Activated CD4-positive, alpha-beta T cell treated with anti-CD3 and anti-CD28 coated beads for 1 hour (primary cell): Measurements from ENCODE around the gene EZH1.

ENCODE experiments used
- DNase-seq: peaks from one replicate; pipeline ENCODE4 v3.0.0-alpha.2; 2020

EZH1 gene

DNA sequence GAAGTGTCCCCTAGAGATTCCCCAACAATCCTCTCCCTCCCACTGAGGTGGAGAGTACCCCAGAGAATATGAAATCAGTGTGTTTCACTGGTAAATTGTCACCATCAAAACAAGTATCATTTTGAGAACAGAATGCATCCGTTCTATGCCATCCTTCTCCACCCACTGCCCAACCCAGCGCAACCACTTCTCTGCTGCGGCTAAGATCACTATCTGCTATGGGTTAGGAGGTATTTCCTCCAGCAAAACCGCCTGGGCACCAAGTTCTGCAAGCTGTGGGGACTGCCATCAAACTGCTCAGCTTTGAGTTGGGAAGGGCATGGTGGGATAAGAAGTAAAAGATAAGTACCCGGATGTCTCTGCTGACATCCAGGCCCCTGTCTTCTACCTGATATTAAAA lies 38.1 kb downstream of the EZH1 start:
- DNase-seq = no peak

DNA sequence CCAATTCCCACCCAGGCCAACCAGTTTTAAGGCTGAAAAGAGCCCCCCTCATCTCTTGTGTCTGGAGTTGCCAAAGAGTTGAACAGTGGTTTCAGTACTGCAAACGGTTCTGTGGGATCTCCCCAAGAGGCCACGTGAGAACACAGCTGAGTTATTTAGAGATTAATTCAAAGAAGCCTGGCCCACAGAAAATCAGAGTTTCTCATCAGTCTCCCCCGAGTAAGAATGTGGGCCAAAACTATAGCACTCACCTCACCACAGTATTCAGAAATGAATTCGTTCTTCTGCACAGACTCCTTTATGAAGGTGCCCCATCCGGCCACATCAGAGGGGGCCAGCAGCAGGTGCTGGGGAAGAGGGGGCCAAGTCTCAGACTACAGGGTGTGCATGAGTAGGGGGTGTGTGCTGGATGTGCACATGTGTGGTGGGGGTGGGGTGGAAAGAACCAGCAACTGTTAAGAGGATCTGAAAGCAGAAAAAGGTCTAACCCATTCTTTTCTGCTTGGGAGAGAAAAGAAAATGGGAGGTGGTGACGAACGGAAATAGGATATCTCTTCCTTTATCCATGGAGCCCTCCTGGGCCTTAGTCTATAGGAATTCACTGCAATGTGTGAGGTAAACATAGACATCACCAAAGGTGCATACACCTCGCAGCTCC lies 39.9 kb downstream of the EZH1 start:
- no peak for DNase-seq

DNA sequence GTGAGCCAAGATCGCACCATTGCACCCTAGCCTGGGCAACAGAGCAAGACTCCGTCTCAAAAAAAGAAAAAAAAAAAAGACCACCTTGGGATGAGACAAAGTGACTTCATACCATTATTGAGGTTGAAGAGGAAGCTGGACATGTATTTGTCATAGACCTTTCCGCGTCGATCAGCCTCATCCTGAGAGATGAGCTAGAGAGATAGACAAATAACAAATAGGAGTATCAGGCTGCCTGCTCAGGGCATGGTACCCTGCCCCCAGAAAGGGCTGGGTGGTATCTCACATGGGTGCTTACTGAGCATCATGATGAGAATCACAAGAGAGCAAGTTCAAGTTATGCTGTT lies 40.4 kb downstream of the EZH1 start:
- no peak for DNase-seq

DNA sequence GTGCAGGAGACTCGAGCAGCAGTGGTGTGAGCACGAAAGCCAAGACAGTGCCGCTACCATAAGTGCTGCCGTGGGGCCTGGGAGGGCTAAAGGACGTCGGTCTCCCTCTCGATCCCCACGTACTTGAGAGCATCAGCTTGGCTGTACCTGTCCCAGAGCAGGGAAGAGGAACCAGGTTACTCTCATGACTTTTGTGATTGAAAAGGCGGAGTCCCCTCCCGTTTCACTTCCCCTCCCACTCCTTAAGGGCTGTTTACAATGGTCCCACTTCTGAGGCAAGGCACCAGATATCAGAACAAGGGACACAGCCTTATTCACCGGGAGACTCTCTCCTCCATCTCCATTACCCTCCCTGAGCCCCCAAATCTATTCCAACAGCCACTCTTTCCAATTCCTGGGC lies 42.4 kb downstream of the EZH1 start:
- DNase-seq = no peak

DNA sequence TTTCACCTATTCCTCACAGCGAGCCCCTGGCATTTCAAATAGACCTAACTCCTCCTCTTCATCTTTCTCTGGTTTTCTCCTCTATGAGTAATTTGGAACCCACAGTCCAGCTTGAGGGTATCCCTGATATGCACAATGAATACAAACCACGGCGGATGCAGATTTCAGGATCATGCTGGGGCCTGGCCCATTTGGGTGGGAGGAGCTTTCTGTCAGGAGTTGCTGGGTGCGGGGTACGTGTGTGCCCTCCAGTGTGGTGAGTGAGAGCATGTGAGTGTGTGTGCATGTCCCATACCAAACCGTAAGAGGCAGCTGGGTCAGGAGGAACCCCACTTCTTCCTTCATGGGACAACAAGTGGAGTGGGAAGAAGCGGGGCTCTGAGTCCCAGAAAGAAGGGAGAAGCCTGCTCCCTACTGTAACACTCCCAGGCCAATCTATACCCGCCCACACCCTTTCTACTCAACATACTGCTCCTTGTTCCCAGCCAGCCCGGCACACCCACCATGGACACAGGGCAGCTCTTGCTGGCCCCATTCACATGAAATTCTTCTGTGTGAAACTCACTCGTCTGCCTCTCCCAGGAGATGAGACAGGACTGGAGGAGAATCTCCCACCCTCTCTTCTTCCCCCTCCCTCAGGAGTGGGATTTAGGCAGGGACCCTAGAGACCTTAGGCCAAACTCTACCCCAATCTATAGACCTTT lies 44.1 kb downstream of the EZH1 start:
- no peak for DNase-seq

DNA sequence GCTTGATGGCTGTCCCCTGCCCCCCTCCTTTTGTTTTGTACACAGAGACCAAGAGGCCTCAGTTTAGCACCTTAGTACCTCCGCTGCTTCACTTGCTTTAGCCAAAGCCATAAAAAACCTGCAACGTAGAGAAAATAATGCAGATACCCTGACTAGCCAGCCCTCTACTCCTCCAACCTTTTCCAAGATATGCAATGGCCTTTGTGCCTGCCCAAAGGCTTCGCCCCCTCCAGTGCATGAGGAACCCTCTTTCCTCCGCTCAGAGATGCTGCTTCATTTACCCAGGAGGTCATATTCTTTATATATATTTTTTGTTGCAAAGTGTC lies 45.5 kb downstream of the EZH1 start:
- DNase-seq = no peak

DNA sequence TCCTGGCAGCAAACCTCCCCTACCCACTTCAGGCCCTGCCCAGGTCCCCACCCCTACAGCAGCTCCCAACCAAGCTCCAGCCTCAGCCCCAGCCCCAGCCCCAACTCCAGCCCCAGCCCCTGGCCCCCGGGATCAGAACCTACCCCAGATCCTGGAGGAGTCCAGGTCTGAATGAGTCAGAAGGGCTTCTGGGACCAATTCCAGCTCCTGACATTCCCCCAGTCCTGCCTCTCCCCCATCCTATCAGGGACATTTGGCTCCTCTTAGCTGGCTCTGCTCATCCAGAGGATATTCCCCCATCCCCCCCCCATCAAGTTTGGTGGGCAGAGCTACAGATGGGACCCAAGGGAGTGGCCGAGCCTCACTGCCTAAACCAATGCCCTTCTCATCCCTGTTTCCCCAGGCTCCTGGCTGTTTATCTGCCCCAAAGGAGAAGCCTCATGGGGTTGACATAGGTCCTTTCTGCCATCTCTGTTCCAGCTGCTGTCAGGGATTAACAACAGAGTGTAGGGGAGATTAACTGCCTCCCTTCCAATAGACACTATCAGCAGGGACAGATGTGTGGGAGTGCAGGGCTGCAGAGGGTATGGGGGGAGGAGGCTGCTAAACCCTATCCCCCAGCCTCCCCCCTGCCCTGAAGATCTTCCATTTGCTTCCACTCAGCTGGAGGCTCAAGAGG lies 46.0 kb downstream of the EZH1 start:
- DNase-seq = no peak

DNA sequence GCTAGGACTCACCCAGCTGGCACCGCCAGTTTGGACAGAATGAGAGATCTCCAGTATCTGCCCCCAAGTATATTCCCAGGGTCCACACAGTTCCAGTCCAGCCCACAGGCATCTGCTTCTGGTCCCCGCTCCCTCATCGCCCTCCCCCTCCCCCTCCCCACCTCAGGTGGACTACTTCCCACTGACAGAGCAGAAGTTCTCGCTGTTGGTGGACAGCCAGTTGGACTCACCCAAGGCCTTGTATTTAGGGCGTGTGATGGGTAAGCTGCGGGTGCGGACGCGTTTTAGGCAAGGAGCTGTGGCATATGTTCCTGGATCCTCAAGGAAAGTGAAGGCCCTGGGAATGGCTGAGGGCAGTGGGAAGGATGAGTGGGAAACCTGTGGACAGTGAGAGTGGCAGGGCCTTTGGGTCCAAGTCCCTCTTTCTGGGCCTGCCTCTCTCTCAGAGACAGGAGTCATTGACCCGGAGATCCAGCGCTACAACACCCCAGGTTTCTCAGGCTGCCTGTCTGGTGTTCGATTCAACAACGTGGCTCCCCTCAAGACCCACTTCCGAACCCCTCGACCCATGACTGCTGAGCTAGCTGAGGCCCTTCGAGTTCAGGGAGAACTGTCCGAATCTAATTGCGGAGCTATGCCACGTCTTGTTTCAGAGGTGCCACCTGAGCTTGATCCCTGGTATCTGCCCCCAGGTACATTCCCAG lies 47.6 kb downstream of the EZH1 start:
- DNase-seq = no peak

DNA sequence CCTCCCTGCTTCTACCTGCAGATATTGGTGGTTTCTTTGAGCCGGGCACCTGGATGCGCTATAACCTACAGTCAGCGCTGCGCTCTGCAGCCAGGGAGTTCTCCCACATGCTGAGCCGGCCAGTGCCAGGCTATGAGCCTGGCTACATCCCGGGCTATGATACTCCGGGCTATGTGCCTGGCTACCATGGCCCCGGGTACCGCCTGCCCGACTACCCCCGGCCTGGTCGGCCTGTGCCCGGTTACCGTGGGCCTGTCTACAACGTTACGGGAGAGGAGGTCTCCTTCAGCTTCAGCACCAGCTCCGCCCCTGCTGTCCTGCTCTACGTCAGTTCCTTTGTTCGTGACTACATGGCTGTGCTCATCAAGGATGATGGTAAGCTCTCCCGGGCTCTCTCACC lies 49.3 kb downstream of the EZH1 start:
- no peak for DNase-seq

DNA sequence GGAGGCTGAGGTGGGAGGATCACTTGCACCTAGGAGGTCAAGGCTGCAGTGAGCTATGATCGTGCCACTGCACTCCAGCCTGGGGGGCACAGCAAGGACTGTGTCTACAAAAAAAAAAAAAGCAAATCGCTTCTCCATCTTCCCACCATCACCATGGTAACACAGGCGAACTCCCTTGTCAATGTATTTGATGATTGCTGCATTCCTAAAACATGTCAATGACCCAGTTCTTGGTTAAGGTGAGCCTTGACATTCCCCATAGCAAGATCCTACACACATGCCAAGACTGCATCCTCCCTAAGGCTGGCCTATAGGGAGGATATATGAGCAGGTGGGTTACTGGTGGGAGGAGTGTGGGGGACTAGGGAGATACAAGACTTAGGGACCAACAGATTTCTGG lies 50.3 kb downstream of the EZH1 start:
- DNase-seq = no peak

DNA sequence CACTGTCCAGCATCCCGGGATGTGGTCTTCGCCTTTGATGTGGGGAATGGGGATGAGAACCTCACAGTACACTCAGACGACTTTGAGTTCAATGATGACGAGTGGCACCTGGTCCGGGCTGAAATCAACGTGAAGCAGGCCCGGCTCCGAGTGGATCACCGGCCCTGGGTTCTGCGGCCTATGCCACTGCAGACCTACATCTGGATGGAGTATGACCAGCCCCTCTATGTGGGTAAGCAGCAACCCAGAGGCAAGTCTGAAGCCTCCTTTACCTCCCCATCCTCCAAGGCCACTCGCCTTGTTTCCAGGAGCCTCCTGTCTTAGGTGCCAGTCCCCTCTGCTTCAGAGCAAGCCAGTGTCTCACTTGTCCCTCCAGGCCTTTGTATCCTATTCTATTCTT lies 52.4 kb downstream of the EZH1 start:
- no peak for DNase-seq

DNA sequence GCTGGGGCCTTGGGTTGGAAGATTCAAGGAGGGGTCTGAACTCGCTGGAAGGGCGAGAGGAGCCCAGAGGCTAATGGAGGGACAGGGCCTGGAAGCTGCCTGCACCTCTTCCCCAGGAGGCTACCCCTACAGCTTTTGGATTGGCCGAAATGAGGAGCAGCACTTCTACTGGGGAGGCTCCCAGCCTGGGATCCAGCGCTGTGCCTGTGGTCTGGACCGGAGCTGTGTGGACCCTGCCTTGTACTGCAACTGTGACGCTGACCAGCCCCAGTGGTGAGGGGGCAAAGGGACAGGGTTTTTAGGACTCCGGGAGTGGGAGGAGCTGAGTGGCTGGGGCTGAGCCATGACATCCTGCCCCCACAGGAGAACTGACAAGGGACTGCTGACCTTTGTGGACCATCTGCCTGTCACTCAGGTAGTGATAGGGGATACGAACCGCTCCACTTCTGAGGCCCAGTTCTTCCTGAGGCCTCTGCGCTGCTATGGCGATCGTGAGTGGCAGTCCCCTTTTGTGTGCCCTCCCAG lies 53.8 kb downstream of the EZH1 start:
- no peak for DNase-seq

DNA sequence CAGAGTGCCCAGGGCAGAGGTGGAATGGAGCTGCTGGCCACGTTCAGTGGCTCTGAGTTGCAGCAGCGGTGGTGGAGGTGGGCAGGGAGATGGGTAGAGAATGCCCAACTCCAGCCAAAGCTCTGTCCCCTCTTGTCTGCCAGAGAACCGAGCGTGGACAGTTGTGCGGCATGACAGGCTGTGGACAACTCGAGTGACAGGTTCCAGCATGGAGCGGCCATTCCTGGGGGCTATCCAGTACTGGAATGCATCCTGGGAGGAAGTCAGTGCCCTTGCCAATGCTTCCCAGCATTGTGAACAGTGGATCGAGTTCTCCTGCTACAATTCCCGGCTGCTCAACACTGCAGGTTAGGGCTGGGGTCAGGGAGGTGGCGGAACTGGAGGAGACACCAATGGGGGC lies 54.2 kb downstream of the EZH1 start:
- DNase-seq = no peak

DNA sequence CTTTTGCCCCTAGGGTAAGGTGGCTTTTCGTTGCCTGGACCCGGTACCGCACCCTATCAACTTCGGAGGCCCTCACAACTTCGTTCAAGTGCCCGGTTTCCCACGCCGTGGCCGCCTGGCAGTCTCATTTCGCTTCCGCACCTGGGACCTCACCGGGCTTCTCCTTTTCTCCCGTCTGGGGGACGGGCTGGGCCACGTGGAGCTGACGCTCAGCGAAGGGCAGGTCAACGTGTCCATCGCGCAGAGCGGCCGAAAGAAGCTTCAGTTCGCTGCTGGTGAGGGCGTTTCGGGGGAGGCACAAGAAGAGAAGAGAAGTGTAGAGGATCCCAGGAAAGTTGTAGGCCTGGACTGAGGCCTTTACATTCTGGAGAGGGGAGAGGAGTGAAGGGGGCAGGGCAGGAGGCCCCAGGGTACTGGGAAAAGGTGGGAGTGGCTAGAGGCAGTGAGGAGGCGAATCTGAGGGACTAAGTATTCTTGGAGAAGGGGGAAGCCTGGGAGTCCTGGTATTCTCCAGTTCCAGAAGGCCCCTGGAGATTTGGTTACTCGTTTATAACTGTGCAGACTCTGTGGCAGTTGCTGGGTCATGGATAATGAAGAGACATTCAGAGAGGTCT lies 57.0 kb downstream of the EZH1 start:
- DNase-seq = no peak

DNA sequence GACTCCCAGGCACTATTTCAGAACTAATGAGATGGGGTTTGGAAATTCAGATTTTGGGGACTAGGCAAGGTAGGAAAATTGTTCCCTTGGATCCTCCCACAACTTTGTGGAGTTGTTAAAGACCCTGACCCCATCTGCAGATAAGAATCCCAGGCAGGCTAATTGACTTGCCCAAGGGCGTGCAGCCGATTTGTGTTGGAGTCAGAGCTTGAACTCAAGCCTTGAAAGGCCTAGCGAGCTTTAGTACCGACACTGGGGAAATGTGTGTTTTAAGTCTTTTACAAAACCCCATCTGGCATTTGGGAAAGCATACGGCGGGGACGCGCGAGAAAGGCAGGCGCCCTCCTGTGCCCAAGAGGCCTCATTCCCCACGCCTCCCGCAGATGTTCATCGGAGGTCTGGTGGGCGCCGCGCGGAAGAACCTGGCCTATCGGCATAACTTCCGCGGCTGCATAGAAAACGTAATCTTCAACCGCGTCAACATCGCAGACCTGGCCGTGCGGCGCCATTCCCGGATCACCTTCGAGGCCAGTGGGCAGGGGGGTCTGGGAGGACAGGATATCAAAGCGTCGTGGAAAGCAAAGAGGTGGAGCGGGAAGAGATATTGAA lies 58.2 kb downstream of the EZH1 start:
- no peak for DNase-seq

DNA sequence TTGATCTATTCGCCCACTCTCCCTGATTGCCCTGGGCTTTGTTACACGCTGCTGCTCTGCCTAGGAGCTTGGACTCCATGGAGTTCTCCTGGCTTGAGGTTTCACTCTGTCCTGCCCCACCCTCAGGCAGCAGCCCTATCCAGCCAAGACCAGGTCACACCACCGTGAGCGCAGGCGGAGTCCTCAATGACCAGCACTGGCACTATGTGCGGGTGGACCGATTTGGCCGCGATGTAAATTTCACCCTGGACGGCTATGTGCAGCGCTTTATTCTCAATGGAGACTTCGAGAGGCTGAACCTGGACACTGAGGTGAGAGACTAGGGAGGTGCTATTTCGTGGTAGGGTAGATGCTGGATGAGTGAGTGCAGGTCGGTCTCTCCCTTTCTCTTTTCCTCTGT lies 59.0 kb downstream of the EZH1 start:
- no peak for DNase-seq

DNA sequence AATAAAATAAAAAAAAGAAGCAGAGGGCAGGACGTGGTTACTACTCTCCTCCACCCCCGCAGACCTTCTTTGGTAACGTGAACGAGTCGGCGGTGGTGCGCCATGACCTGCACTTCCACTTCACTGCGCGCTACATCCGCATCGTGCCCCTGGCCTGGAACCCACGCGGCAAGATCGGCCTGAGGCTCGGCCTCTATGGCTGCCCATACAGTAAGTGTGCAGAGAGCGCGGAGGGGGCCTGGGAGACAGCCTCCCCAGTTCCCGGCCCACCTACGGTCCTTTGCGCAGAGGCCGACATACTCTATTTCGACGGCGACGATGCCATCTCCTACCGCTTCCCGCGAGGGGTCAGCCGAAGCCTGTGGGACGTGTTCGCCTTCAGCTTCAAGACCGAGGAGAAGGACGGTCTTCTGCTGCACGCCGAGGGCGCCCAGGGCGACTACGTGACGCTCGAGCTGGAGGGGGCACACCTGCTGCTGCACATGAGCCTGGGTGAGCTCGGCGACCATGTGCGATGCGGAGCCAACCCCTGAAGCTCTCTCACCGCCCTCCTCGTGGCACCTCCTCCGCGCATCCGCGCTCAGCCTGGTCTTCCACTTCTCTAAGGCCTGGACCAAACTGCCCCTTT lies 59.8 kb downstream of the EZH1 start:
- DNase-seq = no peak

DNA sequence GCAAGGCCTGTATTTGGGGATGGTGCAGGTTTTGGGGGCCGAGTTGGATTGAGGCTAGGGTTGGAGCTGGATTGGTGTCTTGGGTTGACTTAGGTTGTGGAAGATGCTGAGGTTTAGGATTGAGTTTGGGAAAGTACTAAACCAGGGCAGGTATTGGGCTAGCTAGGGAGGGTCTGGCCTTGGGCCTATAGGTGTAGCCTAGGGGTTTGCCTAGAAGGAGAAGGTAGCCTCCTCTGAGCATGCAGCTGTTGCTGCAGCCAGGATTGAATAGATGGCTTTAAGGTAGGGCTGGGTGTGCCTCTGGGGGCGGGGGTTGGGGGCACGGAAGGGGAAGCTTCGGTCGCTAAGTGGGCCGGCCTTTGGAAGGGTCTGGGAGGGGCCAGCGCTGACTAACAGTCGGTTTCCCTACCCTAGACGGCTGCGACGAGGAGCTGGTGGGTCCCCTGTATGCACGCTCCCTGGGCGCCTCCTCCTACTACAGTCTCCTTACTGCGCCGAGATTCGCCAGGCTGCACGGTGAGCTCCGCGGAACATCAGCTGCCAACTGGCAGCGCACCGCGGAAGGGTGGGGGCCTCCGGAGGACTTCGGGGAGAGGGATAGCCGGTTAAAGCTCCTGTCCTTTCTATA lies 61.3 kb downstream of the EZH1 start:
- no peak for DNase-seq

DNA sequence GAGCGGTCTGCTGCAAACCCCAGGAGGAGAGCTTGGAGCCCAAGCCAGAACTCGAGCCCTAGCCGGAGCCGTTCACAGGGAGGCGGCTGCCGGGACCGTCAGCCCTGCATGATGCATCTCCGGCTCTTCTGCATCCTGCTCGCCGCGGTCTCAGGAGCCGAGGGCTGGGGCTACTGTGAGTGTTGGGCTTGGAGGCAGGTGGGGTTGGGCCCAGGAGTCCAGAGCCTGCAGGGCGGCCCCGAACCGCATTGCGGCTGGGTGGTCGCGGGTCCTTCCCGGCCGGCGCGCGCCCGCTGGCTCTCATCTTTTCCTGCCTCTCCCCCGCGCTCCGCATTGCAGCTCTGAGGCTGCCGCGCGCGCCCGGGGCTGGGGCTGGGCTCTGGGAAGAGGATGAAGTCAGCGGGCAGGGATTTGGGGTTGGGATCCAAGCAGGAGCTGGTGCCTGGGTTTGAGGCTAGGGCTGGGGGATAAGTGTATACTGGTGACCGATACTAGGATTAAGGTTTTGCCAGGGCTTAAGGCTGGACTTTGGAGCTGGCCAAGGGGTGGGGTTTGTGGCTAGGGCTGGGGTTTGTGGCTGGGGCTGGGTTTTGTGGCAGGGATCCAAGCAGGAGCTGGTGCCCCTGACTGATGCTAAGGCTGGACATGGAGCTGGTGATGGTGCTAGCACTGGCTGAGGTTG lies 62.0 kb downstream of the EZH1 start:
- DNase-seq = no peak

DNA sequence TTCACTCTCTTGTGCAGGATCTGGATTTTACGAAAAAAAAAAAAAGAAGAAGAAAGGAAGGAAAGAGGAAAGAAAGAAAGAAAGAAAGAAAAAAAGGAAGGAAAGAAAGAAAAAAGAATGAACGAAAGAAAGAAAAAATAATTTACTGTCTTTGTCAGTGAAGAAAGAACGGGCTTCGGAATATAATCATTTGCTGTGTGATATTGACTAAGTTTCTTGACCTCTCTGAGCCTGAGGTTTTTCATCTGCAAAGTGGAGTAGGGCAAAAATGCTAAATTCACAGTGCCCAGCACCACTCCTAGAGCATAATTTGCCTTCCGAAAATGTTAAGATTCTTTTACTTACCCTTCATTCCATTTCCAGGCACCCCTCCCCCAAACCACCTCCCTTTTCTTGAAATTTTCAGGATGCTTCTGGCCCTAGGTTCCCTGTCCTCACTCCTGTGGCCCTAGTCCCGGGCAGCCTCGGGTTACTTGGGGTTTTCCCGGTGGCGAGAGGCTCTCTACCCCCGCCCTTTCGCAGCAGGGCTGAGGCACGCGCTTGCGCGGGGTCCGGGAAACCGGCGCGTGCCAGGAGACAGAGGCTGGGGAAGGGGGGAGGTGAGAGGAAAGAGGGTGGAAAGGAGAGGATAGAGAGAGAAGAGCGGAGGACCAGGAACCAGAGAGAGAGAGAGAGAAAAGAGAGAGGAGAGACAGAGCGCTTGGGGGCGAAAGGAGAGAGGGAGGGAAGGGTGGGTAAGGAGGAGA lies 62.7 kb downstream of the EZH1 start, which contains the start of gene CNTNAP1:
TSS of gene CNTNAP1 (plus strand) at position 556 of the 746 bp plus-strand sequence. CDS start 299 bp downstream, outside the sequence.
- DNase-seq = no peak
